ENCODE measurements around the gene SSH2. TPM values are rescaled to one million over a fixed set of nuclear protein-coding genes. Genes with fewer than 3 reads are reported as not detected.

Gene SSH2
- polyA plus RNA-seq, 1 donor from 2014 or later, result 16.6 TPM

- Histone ChIP-seq H3K9me2 (ENCODE audit: insufficient read depth, low read length) (no peaks in the 10 kb centered on the region), H3K4me2 (ENCODE audit: low read length) (no peak overlapping the region), H3K79me2 (replicated peaks; ENCODE audit: insufficient read depth, low read length) (no peaks in the 10 kb centered on the region), H3K9ac (ENCODE audit: low read length) (no peak overlapping the region), H3K27me3 (ENCODE audit: insufficient read depth, low read depth, low read length) (no peaks in the 10 kb centered on the region), H3K9me3 (ENCODE audit: low read length) (no peaks in the 10 kb centered on the region), H3K36me3 (ENCODE audit: insufficient read depth, low read length) (no peaks in the 10 kb centered on the region), H3K4me3 (ENCODE audit: low read length) (no peak overlapping the region), H2AFZ (ENCODE audit: low read depth, low read length) (no peak overlapping the region), H4K20me1 (ENCODE audit: insufficient read depth) (no peaks in the 10 kb centered on the region), H3K27ac (ENCODE audit: low read length) (no peak overlapping the region), H3F3A (ENCODE audit: insufficient read depth, low read length, poor library complexity, severe bottlenecking) (no peaks in the 10 kb centered on the region)
- TF ChIP-seq RAD21 (conservative IDR thresholded peaks at IDR 0.05) (no peak), POLR2AphosphoS5 (IDR thresholded peaks at IDR 0.05) (no peak), TAF1 (IDR thresholded peaks at IDR 0.05; ENCODE audit: low read depth) (no peak), CTCF (IDR thresholded peaks at IDR 0.05; ENCODE audit: poor library complexity, severe bottlenecking) (no peak), SMC3 (conservative IDR thresholded peaks at IDR 0.05; ENCODE audit: poor library complexity) (no peak), EP300 (conservative IDR thresholded peaks at IDR 0.05; ENCODE audit: poor library complexity, severe bottlenecking) (no peak), MXI1 (conservative IDR thresholded peaks at IDR 0.05; ENCODE audit: poor library complexity, severe bottlenecking) (no peak), EZH2 (IDR thresholded peaks at IDR 0.05; ENCODE audit: borderline replicate concordance, insufficient read depth, low read length, poor library complexity, severe bottlenecking) (no peak), REST (IDR thresholded peaks at IDR 0.05; ENCODE audit: borderline replicate concordance) (no peak)
Measured at GRCh38 chr17:29734640-29735039, 195.4 kb downstream of the SSH2 start.

GRCh38 chr17:29733166-29733565, 196.9 kb downstream of the SSH2 start:
- Histone ChIP-seq H2AFZ (ENCODE audit: low read depth, low read length) (no peak overlapping the region), H3K79me2 (replicated peaks; ENCODE audit: insufficient read depth, low read length) (peaks cover 3% of the 10 kb centered on the region), H4K20me1 (ENCODE audit: insufficient read depth) (no peaks in the 10 kb centered on the region), H3K9ac (ENCODE audit: low read length) (no peak overlapping the region), H3K4me2 (ENCODE audit: low read length) (no peak overlapping the region), H3K36me3 (ENCODE audit: insufficient read depth, low read length) (no peaks in the 10 kb centered on the region), H3F3A (ENCODE audit: insufficient read depth, low read length, poor library complexity, severe bottlenecking) (no peaks in the 10 kb centered on the region), H3K27ac (ENCODE audit: low read length) (no peak overlapping the region), H3K9me3 (ENCODE audit: low read length) (peaks cover 10% of the 10 kb centered on the region), H3K27me3 (ENCODE audit: insufficient read depth, low read depth, low read length) (no peaks in the 10 kb centered on the region), H3K9me2 (ENCODE audit: insufficient read depth, low read length) (no peaks in the 10 kb centered on the region), H3K4me3 (ENCODE audit: low read length) (no peak overlapping the region)
- TF ChIP-seq SMC3 (conservative IDR thresholded peaks at IDR 0.05; ENCODE audit: poor library complexity) (no peak), EP300 (conservative IDR thresholded peaks at IDR 0.05; ENCODE audit: poor library complexity, severe bottlenecking) (no peak), REST (IDR thresholded peaks at IDR 0.05; ENCODE audit: borderline replicate concordance) (no peak), RAD21 (conservative IDR thresholded peaks at IDR 0.05) (no peak), TAF1 (IDR thresholded peaks at IDR 0.05; ENCODE audit: low read depth) (no peak), CTCF (IDR thresholded peaks at IDR 0.05; ENCODE audit: poor library complexity, severe bottlenecking) (no peak), MXI1 (conservative IDR thresholded peaks at IDR 0.05; ENCODE audit: poor library complexity, severe bottlenecking) (no peak), POLR2AphosphoS5 (IDR thresholded peaks at IDR 0.05) (no peak), EZH2 (IDR thresholded peaks at IDR 0.05; ENCODE audit: borderline replicate concordance, insufficient read depth, low read length, poor library complexity, severe bottlenecking) (no peak)

Measured in neural cell (in vitro differentiated cells).